CD4-positive, alpha-beta T cell treated with Interleukin-17A for 4 hours (primary cell): ENCODE data around the gene P2RX6.

ENCODE experiments used
- DNase-seq: peaks from one replicate; pipeline ENCODE4 v3.0.0-alpha.2; 2020; ENCODE audit warnings: mixed read lengths

P2RX6 gene

DNA sequence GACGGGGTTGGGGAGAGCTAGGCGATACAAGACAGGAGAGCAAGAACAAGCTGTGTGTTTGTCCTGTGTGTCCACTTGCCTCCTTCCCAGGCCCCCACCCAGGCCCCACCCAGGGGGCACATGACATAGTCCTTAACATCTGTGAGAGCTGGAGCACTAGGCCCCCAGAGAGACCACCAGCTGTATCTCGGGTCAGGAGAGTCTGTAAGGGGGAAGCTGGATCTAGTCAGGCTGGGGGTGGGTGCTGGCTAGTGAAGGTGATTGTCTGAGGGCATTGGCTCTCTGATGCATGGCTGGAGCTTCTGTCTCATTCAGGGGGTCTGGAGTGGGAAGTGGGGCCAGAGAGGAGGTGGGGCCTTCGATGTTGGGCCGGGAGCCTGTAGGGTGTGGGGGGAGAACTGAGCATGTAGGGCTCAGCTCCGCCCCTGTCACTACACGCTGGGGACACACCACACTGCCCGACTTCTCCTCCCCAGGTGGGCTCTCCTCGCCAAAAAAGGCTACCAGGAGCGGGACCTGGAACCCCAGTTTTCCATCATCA is 571 bp downstream of the P2RX6 start:
- DNase-seq = no peak

DNA sequence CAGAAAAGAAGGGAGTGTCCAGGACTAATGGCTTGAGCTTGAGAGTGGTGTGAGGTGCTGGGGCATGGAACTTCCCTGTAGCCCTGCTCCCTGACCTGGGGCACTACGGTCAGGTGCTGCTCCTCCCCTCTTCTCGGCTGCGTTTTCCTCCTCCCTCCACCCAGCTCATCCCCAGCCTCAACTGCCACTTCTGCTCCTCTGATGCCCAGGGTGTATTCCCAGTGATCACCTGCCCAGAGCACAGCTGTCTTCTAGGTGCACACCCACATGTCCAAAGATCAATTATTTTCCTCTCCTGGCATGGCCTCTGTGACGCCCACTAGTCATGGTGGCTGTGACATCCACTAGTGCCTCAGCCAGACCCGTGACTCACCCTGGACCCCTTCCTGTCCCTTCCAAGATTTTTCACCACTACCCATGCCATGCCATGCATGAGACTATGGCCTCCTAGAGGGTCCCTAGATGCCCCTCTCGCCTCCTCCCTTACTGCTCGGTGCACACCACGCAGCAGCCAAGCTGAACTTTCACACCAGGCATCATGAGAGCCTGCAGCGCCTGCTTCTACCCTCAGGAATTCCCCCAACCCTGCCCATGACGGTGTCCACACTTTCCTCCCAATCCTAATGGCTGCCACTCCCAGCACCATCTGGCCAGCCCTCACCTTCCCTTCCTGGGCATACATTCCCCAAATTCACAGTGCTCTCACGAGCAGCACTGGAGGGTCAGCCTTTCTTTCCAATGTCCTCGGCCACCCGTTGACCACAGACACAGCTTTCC is 1.9 kb downstream of the P2RX6 start:
- no peak for DNase-seq

DNA sequence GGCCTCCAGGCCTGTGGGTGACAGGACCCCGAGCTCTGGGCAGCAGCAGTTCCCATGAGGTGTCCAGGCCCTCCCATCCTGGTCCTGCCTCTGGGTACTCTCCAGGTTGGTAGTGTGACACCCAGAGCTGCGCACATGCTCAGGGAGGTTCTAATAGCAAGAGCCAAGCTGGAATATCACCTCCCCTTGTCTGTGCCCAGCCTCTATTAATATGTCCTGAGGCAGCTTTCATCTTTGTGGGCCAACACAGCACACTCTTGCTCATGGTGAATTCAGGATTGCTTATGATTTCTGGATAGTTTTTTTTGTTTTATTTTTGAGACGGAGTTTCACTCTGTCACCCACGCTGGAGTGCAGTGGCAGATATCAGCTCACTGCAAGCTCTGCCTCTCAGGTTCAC is 3.3 kb downstream of the P2RX6 start:
- DNase-seq = no peak

DNA sequence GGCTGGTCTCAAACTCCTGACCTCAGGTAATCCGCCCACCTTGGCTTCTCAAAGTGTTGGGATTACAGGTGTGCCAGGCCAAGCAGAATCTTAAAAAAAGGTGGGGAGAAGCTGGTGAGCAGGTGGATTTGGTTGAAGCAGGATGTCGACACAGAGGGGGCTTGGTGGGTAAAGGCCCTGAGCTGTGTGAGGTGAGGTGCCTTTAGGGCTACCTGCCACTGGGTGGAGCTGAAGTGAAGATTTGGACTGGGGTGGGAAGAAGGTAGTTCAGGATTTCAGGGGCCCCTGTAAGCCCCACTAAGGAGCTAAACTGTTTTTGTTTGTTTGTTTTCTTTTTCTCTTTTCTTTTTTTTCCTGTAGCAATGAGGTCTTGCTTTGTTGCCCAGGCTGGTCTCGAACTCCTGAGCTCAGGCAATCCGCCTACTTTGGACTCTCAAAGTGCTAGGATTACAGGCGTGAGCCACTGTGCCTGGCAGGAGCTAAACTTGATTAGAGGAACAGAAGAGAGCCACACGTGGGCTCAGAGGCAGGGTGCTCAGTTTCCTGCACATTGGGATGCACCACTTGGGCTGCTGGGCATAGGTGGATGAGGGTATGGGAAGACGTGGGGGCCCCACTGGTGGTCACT is 6.0 kb downstream of the P2RX6 start:
- no peak for DNase-seq

DNA sequence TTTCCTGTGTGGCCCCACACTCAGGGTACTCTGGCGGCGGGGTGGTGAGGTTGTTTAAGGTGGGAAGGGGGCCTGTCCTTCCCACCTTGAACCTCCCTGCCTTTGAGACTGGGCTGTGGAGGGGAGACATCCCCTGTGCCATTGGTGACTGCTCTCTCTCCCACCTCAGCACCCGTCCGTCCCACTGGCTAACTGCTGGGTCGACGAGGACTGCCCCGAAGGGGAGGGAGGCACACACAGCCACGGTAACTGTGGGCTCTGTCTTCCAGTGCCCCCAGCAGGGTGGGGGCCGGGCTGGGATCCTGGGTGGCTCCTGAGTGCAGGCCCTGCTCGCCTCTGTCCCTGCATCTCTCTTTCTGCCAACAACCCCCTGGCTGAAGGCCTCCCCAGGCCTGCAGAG is 7.5 kb downstream of the P2RX6 start:
- DNase-seq = no peak

DNA sequence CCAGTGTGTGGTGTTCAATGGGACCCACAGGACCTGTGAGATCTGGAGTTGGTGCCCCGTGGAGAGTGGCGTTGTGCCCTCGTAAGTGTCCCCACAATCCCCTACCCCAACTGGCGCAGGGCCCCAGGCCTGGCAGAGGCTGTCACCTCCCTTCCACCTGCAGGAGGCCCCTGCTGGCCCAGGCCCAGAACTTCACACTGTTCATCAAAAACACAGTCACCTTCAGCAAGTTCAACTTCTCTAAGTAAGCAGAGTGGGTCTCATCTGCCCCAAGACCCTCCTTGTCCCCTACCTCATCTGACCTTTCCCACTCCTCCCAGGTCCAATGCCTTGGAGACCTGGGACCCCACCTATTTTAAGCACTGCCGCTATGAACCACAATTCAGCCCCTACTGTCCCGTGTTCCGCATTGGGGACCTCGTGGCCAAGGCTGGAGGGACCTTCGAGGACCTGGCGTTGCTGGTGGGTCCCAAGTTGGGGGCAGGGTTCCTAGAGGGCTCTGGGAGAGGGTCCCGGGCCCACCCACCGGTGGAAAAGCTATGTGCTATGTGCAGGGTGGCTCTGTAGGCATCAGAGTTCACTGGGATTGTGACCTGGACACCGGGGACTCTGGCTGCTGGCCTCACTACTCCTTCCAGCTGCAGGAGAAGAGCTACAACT is 8.1 kb downstream of the P2RX6 start:
- no peak for DNase-seq

DNA sequence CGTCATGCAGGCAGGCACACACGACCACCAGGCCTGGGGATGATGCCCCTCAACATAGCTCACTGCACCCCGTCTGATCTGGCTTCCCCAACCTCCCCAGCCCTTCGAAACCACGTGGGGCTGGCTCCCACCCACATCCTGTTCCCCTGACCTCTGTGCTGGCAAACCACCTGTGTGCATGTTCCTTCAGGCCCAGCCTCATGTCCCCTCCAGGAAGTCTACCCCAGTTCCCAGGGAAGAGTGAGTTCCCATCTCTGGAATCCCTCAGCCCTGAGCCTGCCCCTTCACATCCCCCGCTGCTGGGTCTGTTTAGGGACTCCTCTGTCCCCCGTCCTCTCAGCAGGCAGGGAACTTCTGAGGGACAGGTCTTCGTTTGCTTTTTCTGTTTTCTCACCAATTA is 10.3 kb downstream of the P2RX6 start:
- DNase-seq = peak; percentile 37

DNA sequence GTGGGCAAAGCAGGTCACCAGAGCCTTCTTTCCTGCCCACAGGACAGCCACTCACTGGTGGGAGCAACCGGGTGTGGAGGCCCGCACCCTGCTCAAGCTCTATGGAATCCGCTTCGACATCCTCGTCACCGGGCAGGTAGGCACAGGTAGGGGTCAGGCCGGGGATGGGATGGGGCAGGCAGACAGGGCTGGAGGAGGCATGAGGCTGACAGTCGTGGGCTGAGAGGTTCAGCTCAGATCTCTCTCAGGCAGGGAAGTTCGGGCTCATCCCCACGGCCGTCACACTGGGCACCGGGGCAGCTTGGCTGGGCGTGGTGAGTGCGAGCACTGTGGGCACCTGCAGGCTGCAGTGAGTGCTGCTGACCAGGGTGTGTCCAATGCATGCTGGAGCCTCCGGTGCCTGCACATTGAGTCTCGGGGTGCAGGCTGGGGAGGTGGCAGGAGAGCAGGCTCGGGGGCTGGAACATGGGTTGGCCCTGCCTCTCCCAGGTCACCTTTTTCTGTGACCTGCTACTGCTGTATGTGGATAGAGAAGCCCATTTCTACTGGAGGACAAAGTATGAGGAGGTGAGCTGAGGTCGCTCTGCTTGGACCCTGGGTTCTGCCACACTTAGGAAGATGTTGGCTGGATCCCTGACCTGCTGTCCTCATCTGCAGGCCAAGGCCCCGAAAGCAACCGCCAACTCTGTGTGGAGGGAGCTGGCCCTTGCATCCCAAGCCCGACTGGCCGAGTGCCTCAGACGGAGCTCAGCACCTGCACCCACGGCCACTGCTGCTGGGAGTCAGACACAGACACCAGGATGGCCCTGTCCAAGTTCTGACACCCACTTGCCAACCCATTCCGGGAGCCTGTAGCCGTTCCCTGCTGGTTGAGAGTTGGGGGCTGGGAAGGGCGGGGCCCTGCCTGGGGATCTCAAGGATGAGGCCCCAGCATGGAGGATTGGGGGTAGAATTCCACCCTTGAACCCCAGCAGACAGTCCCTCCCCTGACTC is 11.1 kb downstream of the P2RX6 start:
- no peak for DNase-seq

DNA sequence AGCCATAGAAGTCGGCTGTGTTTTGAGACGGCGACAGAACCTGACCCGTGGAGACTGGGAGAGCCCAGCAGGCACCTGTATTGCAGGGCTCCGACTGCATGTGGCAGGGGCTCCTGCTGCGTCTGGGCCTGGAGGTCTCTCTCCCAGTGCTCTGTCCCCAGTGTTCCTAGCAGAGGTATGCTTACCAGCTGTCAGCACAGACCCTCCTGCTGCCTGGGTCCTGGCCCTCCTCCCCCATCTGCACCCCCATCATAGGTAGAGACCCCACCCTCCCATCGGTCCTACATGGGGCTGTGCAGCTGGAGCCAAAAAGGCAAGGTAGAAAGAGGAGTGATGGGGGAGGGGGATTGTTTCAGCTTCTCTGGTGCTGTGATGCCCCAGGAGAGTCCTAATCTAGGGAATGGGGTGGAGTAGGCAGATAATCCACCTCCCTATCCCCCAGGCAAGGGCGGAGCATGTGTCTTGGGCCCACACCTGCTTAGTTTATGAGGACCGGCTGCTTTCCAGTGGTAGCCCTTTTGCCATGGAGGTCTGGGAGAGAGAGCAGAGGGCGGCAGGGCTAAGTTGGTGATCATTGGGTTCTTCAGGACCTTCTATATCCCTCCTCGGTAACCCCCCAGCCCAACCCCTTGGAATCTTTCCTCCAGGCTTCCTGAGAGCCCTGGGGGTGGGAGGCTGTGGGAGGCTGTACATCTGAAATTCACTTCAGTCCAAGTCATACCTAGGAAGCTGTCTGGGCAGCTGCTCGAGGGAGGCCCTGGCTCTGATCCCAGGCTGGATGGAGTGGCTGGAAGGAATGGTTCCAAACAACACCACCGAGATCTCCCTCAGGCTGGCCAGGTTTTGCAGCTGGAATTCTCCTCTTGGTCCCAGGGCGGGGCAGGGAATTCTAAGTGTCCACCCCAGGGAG is 12.1 kb downstream of the P2RX6 start:
- DNase-seq = no peak

DNA sequence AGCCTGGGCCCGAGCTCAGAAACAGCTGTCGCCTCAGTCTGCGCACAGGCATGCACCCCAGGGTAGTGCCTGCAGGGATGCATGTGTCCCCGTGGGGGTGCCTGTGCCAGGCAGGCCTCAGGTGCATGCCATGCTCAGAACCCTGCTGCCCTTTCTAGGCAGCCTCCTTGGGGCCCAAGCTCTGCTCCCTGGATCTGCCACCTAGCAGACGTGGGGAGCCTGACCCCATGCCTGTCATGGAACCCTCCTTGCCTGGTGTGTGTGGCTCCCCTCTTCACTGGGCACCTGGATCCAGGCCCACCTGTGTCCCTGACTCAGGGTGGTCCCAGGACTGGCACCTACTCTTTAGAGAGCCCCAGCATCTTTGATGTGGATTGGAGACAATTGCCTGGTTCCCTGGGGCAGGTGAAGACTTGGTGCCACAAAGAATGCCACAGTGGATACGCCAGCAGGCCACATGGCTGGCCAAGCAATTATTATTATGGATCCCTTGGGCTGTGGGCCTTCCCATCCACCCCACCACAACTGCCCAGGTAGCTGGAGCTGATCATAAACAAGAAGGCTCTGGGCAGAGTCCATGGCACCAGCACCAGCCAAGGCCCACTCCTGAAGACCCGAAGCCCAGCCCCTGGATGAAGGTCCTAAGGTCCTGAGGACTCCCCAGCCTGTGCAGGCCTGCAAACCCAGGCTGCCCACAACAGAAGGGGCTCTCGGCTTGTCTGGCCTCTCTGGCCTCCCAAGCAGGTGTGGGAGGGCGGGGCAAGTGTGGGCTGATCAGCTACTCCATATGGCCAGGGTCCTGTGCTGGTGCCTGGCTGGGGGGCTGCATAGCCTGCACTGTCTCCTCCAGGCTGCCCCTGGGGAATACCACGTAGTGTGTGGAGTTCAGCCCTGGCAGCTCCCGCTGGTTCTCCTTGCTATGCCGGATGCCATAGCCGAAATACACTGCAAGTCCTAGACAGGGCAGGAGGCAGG is 13.6 kb downstream of the P2RX6 start:
- no peak for DNase-seq

DNA sequence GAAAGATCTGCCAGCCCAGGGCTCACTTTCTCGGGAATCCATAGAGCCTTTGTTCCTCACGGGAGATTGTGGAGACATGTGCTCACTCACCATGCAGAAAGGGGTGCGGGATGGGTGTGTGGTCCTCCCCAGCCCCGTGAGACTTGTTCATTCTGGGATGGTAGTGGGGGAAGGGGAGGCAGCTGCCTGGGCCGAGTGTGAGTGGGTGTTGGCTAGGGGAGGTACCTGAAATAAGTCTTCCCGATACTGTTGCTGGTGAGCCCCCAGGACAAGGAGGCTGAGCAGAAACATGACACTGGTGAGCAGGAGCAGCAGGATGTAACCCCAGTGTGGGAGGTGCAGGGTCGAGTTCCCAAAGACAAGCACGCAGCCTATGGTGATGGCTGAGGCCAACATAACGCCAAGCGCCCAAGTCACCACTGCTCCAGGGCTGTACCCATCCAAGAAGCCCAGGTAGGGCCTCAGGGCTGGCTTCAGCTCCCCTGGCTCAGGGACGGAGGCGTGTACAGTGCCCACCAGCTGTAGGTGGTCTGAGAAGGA is 14.6 kb downstream of the P2RX6 start:
- DNase-seq = no peak

DNA sequence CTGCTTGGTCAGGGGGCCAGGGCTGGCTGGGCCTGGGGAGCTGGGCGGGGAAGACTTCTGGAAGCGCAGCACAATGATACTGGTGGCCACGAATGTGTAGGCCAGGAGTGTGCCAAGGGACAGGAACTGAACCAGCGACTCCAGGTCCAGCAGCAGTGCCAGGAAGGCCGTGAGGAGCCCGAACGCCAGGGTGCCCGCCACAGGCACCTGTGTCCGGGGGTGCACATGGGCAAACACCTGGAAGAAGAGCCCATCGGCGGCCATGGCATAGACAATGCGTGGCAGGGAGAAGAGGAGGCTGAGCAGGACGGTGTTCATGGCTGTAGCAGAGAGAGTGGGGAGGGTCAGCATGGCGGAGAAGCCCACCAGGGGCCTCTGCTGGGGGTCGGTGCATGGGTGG is 15.1 kb downstream of the P2RX6 start:
- DNase-seq = no peak

DNA sequence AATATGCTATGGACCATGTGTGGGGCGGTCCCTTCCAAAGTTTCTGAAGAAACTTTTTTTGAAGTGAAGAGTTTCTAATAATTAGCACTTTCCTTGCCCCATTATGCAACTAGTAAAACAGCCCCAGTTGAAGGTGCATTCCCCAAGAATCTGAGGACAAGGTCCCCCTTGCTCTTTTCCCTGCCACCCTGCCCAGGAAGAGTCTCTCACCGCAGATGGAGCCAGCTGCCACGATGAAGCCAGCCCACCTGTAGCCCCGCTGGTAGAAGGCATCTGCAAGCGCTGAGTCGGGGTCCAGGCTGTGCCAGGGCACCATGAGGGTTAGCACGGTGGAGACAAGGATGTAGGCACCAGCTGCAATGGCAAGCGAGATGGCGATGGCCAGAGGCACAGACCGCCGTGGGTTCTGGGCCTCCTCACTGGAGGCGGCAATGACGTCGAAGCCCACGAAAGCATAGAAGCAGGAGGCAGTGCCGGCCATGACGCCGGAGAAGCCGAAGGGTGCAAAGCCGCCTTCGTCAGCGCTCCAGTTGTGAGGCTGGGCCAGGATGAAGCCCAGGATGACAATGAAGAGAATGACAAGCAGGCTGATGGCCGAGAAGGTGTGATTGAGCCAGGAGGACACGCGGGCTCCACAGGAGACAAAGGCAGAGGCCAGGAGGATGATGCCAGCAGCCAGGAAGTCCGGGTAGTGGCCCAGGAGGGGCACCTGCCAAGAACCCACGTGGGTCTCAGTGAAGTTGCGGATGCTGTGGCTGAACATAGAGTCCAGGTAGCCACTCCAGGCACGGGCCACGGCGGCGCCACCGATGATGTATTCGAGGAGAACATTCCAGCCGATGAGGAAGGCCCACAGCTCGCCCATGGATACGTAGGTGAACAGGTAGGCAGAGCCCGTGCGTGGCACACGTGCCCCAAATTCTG is 15.9 kb downstream of the P2RX6 start:
- no peak for DNase-seq

DNA sequence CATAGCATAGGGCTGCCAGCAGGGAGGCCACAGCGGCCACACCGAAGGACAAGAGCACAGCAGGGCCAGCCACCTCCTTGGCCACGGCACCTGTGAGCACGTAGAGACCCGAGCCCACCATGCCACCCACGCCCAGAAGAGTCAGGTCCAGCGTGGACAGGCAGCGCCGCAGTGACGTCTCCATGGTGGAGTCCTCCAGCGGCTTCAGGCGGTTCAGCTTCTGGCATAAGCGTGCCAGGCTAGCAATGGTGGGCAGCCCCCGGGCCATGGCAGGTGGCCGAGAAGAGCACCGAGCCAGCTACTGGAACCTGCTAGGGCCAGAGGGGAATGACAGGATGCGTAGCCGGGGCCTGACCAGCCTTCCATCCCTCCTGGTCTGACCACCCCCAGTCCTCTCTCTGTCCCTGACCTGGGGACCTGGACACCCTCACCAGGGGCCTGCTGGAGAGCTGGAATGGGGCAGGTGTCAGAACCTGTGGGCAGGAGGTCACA is 16.6 kb downstream of the P2RX6 start:
- no peak for DNase-seq

DNA sequence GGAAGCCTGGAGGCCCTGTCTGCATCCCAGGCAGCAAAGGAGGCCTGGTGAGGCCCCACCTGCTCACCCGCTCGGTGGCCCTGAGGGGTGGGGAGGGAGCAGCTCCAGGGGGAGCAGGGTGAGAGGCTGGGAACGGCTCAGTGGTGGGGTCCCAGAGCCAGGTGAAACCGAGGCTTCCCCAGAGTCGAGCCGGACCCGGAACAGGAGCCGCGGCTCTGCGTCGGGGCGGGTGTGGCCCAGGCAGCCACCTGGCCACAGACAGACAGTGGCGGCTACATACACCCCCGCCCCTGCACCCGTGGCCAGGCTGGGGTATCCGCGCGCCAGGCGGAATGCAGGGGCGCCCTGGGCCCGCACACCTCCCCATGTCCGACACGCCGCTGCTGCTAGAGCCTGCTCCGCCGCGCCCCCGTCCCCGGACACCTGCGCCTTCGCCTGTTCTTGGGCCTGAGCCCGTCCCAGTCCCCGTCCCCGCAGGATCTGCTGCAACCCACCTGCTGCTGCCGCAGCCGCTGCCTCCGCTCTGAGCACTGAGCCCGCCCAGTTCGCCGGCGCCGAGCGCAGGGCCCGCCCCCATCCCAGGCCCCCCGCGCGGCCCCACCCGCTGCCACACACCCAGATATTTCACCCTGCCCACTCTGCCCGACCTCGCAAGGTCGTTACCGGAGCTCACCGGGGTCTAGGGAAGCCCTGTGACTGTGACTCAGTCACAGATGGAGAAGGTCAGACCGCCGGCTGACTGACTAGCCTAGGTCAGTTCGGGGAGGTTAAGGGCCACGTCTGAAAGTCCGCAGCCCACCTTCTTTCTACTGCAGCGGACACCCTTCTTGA is 17.3 kb downstream of the P2RX6 start, which contains the start of gene SLC7A4:
TSS of gene SLC7A4 (minus strand) at position 525 of the 831 bp plus-strand sequence. CDS start 749 bp downstream, outside the sequence.
- DNase-seq = no peak

DNA sequence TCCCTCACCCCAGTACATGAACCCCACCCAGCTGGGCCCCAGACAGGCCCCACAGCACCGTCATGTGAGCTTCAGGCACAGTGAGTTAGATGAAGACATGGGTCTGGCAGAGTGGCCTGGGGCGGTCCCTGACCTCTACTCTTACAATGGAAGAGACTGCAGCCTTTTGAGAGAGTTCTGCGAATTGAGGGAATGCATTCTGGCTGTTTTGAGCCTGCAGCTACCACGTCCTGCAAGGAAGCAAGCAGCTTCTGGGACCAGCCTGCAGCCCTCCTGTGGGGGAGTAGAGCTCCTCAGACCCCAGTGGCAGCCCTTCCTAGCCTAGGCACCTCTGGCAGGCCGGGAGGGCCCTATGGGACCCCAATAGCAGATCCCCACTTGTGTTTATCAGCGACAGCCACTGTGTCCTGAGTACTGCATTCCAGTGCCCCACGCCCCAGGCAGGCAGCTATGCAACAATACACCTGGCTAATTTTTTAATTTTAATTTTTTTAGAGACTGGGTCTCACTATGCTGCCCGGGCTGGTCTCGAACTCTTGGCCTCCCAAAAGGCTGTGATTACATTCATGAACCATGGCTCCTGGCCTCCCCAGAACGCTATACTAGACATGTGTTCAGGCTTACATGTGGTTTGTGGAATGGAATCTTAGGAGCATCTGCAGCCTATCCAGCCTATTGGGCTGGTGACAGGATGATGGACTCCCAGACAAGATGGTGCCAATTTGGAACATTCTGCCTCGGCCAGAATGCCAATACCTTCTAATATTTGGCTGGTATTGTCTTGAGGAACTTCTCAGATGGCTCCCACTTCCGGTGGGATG is 18.1 kb downstream of the P2RX6 start:
- no peak for DNase-seq

DNA sequence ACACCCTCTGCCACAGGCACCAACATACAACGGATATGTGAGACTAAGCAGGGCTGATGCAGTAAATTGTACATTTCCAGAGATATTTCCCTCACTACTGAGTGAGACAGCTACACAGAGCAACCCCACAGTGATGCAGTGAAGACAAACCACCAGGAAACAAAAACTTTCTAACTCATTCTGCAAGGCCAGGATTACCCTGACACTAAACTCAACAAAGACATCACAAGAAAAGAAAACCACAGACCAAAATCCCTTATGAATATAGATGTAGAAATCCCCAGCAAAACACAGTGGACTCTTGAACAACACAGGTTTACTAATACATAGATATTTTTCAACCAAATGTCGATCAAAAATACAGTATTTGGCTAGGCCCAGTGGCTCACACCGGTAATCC is 18.9 kb downstream of the P2RX6 start:
- DNase-seq = no peak
